Hematopoietic multipotent progenitor cell treated with erythropoietin and hydrocortisone succinate and interleukin-3 and kit ligand, for 8 days (in vitro differentiated cells): ENCODE data around the gene IL1RAP.
"Not testable (repeated sequence)": the region's sequence is repeated elsewhere in the genome, so short reads cannot be mapped to it uniquely, and the experiment has no call there.

Experiments used
- DNase-seq: peaks from one replicate; pipeline ENCODE4 v3.0.0-alpha.2; 2015

IL1RAP gene

GRCh38 chr3:190512666-190513065 is 1.2 kb upstream of the IL1RAP start:
- no peak for DNase-seq

GRCh38 chr3:190514413-190515153 is 698 bp downstream of the IL1RAP start:
- peak; percentile 9 for DNase-seq

- no peak for DNase-seq
These were observed 2.5 kb downstream of the IL1RAP start for GRCh38 chr3:190516416-190516815.

GRCh38 chr3:190517687-190518086 is 3.8 kb downstream of the IL1RAP start:
- no peak for DNase-seq

GRCh38 chr3:190518531-190518930 is 4.6 kb downstream of the IL1RAP start:
- not testable (repeated sequence) for DNase-seq

- DNase-seq, result no peak
These were observed 6.0 kb downstream of the IL1RAP start for GRCh38 chr3:190519886-190520285.

- DNase-seq, result no peak
These were observed 8.1 kb downstream of the IL1RAP start for GRCh38 chr3:190521998-190522397.

GRCh38 chr3:190522621-190523222 is 8.8 kb downstream of the IL1RAP start:
- DNase-seq, result no peak

GRCh38 chr3:190524942-190525341 is 11.1 kb downstream of the IL1RAP start:
- DNase-seq, result no peak

GRCh38 chr3:190525634-190526033 is 11.7 kb downstream of the IL1RAP start:
- DNase-seq, result no peak

GRCh38 chr3:190526787-190527762 is 13.2 kb downstream of the IL1RAP start:
- DNase-seq, result no peak

GRCh38 chr3:190528706-190529105 is 14.8 kb downstream of the IL1RAP start:
- DNase-seq, result no peak

- DNase-seq, result no peak
These were observed 17.5 kb downstream of the IL1RAP start for GRCh38 chr3:190531406-190531805.

GRCh38 chr3:190532731-190533203 is 18.9 kb downstream of the IL1RAP start:
- no peak for DNase-seq

- no peak for DNase-seq
These were observed 19.8 kb downstream of the IL1RAP start for GRCh38 chr3:190533511-190534281.

- no peak for DNase-seq
These were observed 20.5 kb downstream of the IL1RAP start for GRCh38 chr3:190534386-190534785.

- DNase-seq, result no peak
These were observed 21.1 kb downstream of the IL1RAP start for GRCh38 chr3:190534986-190535385.

GRCh38 chr3:190537146-190537545 is 23.3 kb downstream of the IL1RAP start:
- DNase-seq, result no peak

- no peak for DNase-seq
These were observed 24.4 kb downstream of the IL1RAP start for GRCh38 chr3:190538288-190538687.

GRCh38 chr3:190539526-190539925 is 25.6 kb downstream of the IL1RAP start:
- DNase-seq, result no peak

GRCh38 chr3:190541008-190541407 is 27.1 kb downstream of the IL1RAP start:
- no peak for DNase-seq

- DNase-seq, result no peak
These were observed 27.7 kb downstream of the IL1RAP start for GRCh38 chr3:190541560-190541959.

- no peak for DNase-seq
These were observed 29.0 kb downstream of the IL1RAP start for GRCh38 chr3:190542846-190543245.
